ENCODE measurements around the gene CNTFR. TPM values are rescaled to one million over a fixed set of nuclear protein-coding genes. Genes with fewer than 3 reads are reported as not detected.

Gene CNTFR
- total RNA-seq, 1 donor from 2014 or later, result 8.6 TPM

DNA sequence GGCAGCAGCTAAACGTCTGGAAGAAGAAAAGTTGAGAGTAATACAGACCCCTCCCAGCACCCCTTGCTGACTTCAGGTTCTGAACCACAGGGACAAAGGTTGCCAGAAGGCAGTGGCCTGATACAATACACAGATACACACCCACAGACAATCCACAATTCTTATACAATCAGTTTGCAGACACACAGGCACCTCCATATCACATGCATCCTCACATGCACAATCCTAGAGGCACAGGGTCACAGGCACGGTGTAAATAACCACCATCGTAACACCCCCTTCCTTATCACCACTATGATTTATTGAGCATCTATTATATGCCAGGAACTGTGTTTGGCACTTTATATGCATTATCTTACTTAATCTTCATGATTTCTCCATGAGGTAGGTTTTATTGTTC, 8.2 kb downstream of the CNTFR start:
- Histone ChIP-seq H3K4me1 (peaks cover 69% of the 10 kb centered on the region), H3K79me2 (ENCODE audit: low read depth) (no peaks in the 10 kb centered on the region), H3K4me3 (no peak overlapping the region), H2AFZ (replicated peaks) (no peak overlapping the region), H3F3A (ENCODE audit: low read depth) (peaks cover 55% of the 10 kb centered on the region), H3K9me3 (ENCODE audit: low read depth) (no peaks in the 10 kb centered on the region), H3K9ac (no peak overlapping the region), H3K36me3 (no peaks in the 10 kb centered on the region), H4K20me1 (ENCODE audit: low read depth) (peaks cover 37% of the 10 kb centered on the region), H3K4me2 (peak overlapping the region; percentile 94), H3K27me3 (peaks cover 39% of the 10 kb centered on the region), H3K27ac (no peak overlapping the region)
- DNase-seq (ENCODE audit: low spot score), result no peak
- Mint-ChIP-seq H3K27ac (peak overlapping the region; percentile 100), H3K27me3 (ENCODE audit: insufficient read depth, low read depth) (peaks cover 6% of the 10 kb centered on the region), H3K4me3 (peak overlapping the region; percentile 75), H3K4me1 (peaks cover 87% of the 10 kb centered on the region), H3K9me3 (no peaks in the 10 kb centered on the region), H3K36me3 (peaks cover under 1% of the 10 kb centered on the region)
- TF ChIP-seq EZH2 (IDR thresholded peaks at IDR 0.05) (no peak), EZH2phosphoT487 (IDR thresholded peaks at IDR 0.05) (no peak)
- TF ChIP-seq, protein P1, sequence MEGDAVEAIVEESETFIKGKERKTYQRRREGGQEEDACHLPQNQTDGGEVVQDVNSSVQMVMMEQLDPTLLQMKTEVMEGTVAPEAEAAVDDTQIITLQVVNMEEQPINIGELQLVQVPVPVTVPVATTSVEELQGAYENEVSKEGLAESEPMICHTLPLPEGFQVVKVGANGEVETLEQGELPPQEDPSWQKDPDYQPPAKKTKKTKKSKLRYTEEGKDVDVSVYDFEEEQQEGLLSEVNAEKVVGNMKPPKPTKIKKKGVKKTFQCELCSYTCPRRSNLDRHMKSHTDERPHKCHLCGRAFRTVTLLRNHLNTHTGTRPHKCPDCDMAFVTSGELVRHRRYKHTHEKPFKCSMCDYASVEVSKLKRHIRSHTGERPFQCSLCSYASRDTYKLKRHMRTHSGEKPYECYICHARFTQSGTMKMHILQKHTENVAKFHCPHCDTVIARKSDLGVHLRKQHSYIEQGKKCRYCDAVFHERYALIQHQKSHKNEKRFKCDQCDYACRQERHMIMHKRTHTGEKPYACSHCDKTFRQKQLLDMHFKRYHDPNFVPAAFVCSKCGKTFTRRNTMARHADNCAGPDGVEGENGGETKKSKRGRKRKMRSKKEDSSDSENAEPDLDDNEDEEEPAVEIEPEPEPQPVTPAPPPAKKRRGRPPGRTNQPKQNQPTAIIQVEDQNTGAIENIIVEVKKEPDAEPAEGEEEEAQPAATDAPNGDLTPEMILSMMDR (IDR thresholded peaks at IDR 0.05), result no peak

GRCh38 chr9:34580358-34580757, 9.2 kb downstream of the CNTFR start:
- peaks cover 29% of the 10 kb centered on the region for H3K27me3 ChIP-seq
- H3K4me1 ChIP-seq, result peaks cover 70% of the 10 kb centered on the region
- peak overlapping the region; percentile 94 for H3K4me2 ChIP-seq
- DNase-seq (ENCODE audit: low spot score), result peak; percentile 96
- peaks cover 85% of the 10 kb centered on the region for H3K4me1 Mint-ChIP-seq
- no peaks in the 10 kb centered on the region for H3K9me3 Mint-ChIP-seq
- TF ChIP-seq EZH2 (IDR thresholded peaks at IDR 0.05) (no peak), EZH2phosphoT487 (IDR thresholded peaks at IDR 0.05) (no peak)
- TF ChIP-seq, protein P1 (IDR thresholded peaks at IDR 0.05), result no peak
- H3K4me3 ChIP-seq, result peak overlapping the region; percentile 55
- H3K9ac ChIP-seq, result no peak overlapping the region
- H3F3A ChIP-seq (ENCODE audit: low read depth), result peaks cover 59% of the 10 kb centered on the region
- no peaks in the 10 kb centered on the region for H3K36me3 ChIP-seq
- no peaks in the 10 kb centered on the region for H3K79me2 ChIP-seq (ENCODE audit: low read depth)
- peak overlapping the region; percentile 89 for H3K27ac ChIP-seq
- H2AFZ ChIP-seq (replicated peaks), result no peak overlapping the region
- H3K36me3 Mint-ChIP-seq, result peaks cover 6% of the 10 kb centered on the region
- peak overlapping the region; percentile 100 for H3K27ac Mint-ChIP-seq
- H3K4me3 Mint-ChIP-seq, result peak overlapping the region; percentile 75
- no peaks in the 10 kb centered on the region for H3K9me3 ChIP-seq (ENCODE audit: low read depth)
- H3K27me3 Mint-ChIP-seq (ENCODE audit: insufficient read depth, low read depth), result peaks cover 6% of the 10 kb centered on the region
- peaks cover 31% of the 10 kb centered on the region for H4K20me1 ChIP-seq (ENCODE audit: low read depth)

- H3K27me3 ChIP-seq, result peaks cover 23% of the 10 kb centered on the region
Measured at GRCh38 chr9:34579808-34580163, 9.7 kb downstream of the CNTFR start.

More at GRCh38 chr9:34579808-34580163, 9.7 kb downstream of the CNTFR start:
- no peak for DNase-seq (ENCODE audit: low spot score)
- H2AFZ ChIP-seq (replicated peaks), result no peak overlapping the region
- peak overlapping the region; percentile 89 for H3K27ac ChIP-seq
- no peaks in the 10 kb centered on the region for H3K9me3 Mint-ChIP-seq
- H3K27me3 Mint-ChIP-seq (ENCODE audit: insufficient read depth, low read depth), result peaks cover 6% of the 10 kb centered on the region
- H3K4me3 Mint-ChIP-seq, result peak overlapping the region; percentile 75
- H3K36me3 ChIP-seq, result no peaks in the 10 kb centered on the region
- peak overlapping the region; percentile 94 for H3K4me2 ChIP-seq
- H3K4me1 Mint-ChIP-seq, result peaks cover 84% of the 10 kb centered on the region
- H3K9ac ChIP-seq, result no peak overlapping the region
- TF ChIP-seq EZH2phosphoT487 (IDR thresholded peaks at IDR 0.05) (no peak), EZH2 (IDR thresholded peaks at IDR 0.05) (no peak)
- TF ChIP-seq, protein P1 (IDR thresholded peaks at IDR 0.05), result no peak
- peaks cover 6% of the 10 kb centered on the region for H3K36me3 Mint-ChIP-seq
- peaks cover 74% of the 10 kb centered on the region for H3K4me1 ChIP-seq
- H3K4me3 ChIP-seq, result peak overlapping the region; percentile 55
- no peaks in the 10 kb centered on the region for H3K79me2 ChIP-seq (ENCODE audit: low read depth)
- H3K9me3 ChIP-seq (ENCODE audit: low read depth), result no peaks in the 10 kb centered on the region
- H4K20me1 ChIP-seq (ENCODE audit: low read depth), result peaks cover 28% of the 10 kb centered on the region
- peaks cover 59% of the 10 kb centered on the region for H3F3A ChIP-seq (ENCODE audit: low read depth)
- peak overlapping the region; percentile 100 for H3K27ac Mint-ChIP-seq

Data from neural progenitor cell (in vitro differentiated cells).